Stomach (tissue), 4 donors: ENCODE results near the gene NAGPA.

Experiments used
- CTCF ChIP-seq, 7 experiments: fragments of 450-650 bp in 4 of 7; fragments of 200-600 bp in 3 of 7; sonication (generic) in 3 of 7; IDR thresholded peaks; one replicate each; pipeline ENCODE4 v1.5.1; 2016 to 2019; ENCODE audit warnings: antibody characterized with exemption in 7 of 7, control low read depth in 2 of 7, mild to moderate bottlenecking in 1 of 7
- POLR2AphosphoS5 ChIP-seq, 3 donors: sonication (generic); formaldehyde crosslinking; IDR thresholded peaks; one replicate each; pipeline ENCODE4 v1.6.1; 2016; ENCODE audit warnings: antibody characterized with exemption in 3 of 3

GRCh38 chr16:5025171-5025632 lies 8.5 kb downstream of the NAGPA start:
- TF ChIP-seq CTCF (IDR thresholded peaks at IDR 0.05) = peak in 1 of 7 experiments; percentile 27
- no peak for TF ChIP-seq POLR2AphosphoS5 (IDR thresholded peaks at IDR 0.05)
